DOHH2 (cell line): ENCODE data around the gene ZNF521.

Source experiments
- H3F3A ChIP-seq: fragments of 200-600 bp; sonication (generic), shearing (Covaris generic); 2 replicates; pipeline ENCODE4 v1.6.0; 2016; ENCODE audit warnings: antibody characterized with exemption, mild to moderate bottlenecking; ENCODE audit not compliant: control insufficient read depth, insufficient read depth
- H3K27ac ChIP-seq: fragments of 200-600 bp; sonication (generic); 2 replicates; pipeline ENCODE4 v1.5.1; 2014; ENCODE audit warnings: low read depth, mild to moderate bottlenecking, low read length, moderate library complexity
- H3K27me3 ChIP-seq: fragments of 200-600 bp; sonication (generic); 2 replicates; pipeline ENCODE4 v1.6.1; 2014; ENCODE audit warnings: mild to moderate bottlenecking, low read length, mixed read lengths; ENCODE audit not compliant: control insufficient read depth
- H3K36me3 ChIP-seq: fragments of 200-600 bp; sonication (generic); 2 replicates; pipeline ENCODE4 v1.6.1; 2014; ENCODE audit warnings: mild to moderate bottlenecking, low read length, moderate library complexity, mixed read lengths; ENCODE audit not compliant: control insufficient read depth
- H3K4me1 ChIP-seq: fragments of 200-600 bp; sonication (generic); 2 replicates; pipeline ENCODE4 v1.6.1; 2014; ENCODE audit warnings: mild to moderate bottlenecking, low read length, mixed read lengths; ENCODE audit not compliant: control insufficient read depth
- H3K4me2 ChIP-seq: fragments of 200-600 bp; sonication (generic); 2 replicates; pipeline ENCODE4 v1.6.0; 2014; ENCODE audit warnings: mild to moderate bottlenecking, low read length, moderate library complexity
- H3K4me3 ChIP-seq: fragments of 200-600 bp; sonication (generic); 2 replicates; pipeline ENCODE4 v1.5.1; 2014; ENCODE audit warnings: mild to moderate bottlenecking, low read length, mixed read lengths
- H3K79me2 ChIP-seq: fragments of 200-600 bp; sonication (generic); 2 replicates; pipeline ENCODE4 v1.6.1; 2014; ENCODE audit warnings: mild to moderate bottlenecking, low read length, mixed read lengths; ENCODE audit not compliant: control insufficient read depth
- H3K9me2 ChIP-seq: fragments of 200-600 bp; sonication (generic); replicated peaks from 2 replicates; pipeline ENCODE4 v1.6.1; 2014; ENCODE audit warnings: mild to moderate bottlenecking, low read length, mixed read lengths; ENCODE audit not compliant: control insufficient read depth
- H3K9me3 ChIP-seq: fragments of 200-600 bp; sonication (generic); 2 replicates; pipeline ENCODE4 v1.6.1; 2014; ENCODE audit warnings: antibody characterized with exemption, low read length, mixed read lengths; ENCODE audit not compliant: control insufficient read depth, insufficient read depth
- H4K20me1 ChIP-seq: fragments of 200-600 bp; sonication (generic); 2 replicates; pipeline ENCODE4 v1.6.0; 2014; ENCODE audit warnings: low read depth, mild to moderate bottlenecking, antibody characterized with exemption, low read length, moderate library complexity; ENCODE audit not compliant: control insufficient read depth, insufficient read depth
- CTCF ChIP-seq: fragments of 200-600 bp; sonication (generic); IDR thresholded peaks from one replicate; pipeline ENCODE4 v1.5.1; 2014; ENCODE audit warnings: antibody characterized with exemption, mild to moderate bottlenecking, low read depth, low read length; ENCODE audit not compliant: poor library complexity, severe bottlenecking
- EZH2phosphoT487 ChIP-seq: fragments of 200-600 bp; sonication (generic); IDR thresholded peaks from 2 replicates; pipeline ENCODE4 v1.6.1; 2017; ENCODE audit warnings: borderline replicate concordance, mild to moderate bottlenecking, antibody characterized with exemption, low read length, moderate library complexity, mixed read lengths

The ZNF521 gene

GRCh38 chr18:25136416-25137196 lies 215.4 kb downstream of the ZNF521 start:
- H3F3A ChIP-seq = no peaks in the 10 kb centered on the region
- H3K36me3 ChIP-seq = no peaks in the 10 kb centered on the region
- H3K4me1 ChIP-seq = no peaks in the 10 kb centered on the region
- H3K4me2 ChIP-seq = no peak overlapping the region
- no peak overlapping the region for H3K27ac ChIP-seq
- no peak overlapping the region for H3K4me3 ChIP-seq
- no peaks in the 10 kb centered on the region for H3K27me3 ChIP-seq
- H3K9me3 ChIP-seq = no peaks in the 10 kb centered on the region
- TF ChIP-seq EZH2phosphoT487 = no peak
- TF ChIP-seq CTCF = no peak
- no peaks in the 10 kb centered on the region for H3K79me2 ChIP-seq
- no peaks in the 10 kb centered on the region for H3K9me2 ChIP-seq
- H4K20me1 ChIP-seq = no peaks in the 10 kb centered on the region

GRCh38 chr18:25134861-25135260 lies 217.1 kb downstream of the ZNF521 start:
- no peaks in the 10 kb centered on the region for H3K9me2 ChIP-seq
- H3K9me3 ChIP-seq = no peaks in the 10 kb centered on the region
- H3K27me3 ChIP-seq = no peaks in the 10 kb centered on the region
- H3K79me2 ChIP-seq = no peaks in the 10 kb centered on the region
- H3K4me3 ChIP-seq = no peak overlapping the region
- no peaks in the 10 kb centered on the region for H3K36me3 ChIP-seq
- no peak overlapping the region for H3K27ac ChIP-seq
- H3F3A ChIP-seq = no peaks in the 10 kb centered on the region
- no peak overlapping the region for H3K4me2 ChIP-seq
- H3K4me1 ChIP-seq = no peaks in the 10 kb centered on the region
- no peak for TF ChIP-seq CTCF
- TF ChIP-seq EZH2phosphoT487 = no peak
- H4K20me1 ChIP-seq = no peaks in the 10 kb centered on the region

GRCh38 chr18:25133879-25134278 lies 218.1 kb downstream of the ZNF521 start:
- Histone ChIP-seq H3F3A (no peaks in the 10 kb centered on the region), H3K4me2 (no peak overlapping the region), H3K9me2 (no peaks in the 10 kb centered on the region), H3K36me3 (no peaks in the 10 kb centered on the region), H3K9me3 (no peaks in the 10 kb centered on the region), H3K27ac (no peak overlapping the region), H4K20me1 (no peaks in the 10 kb centered on the region), H3K4me3 (no peak overlapping the region), H3K4me1 (no peaks in the 10 kb centered on the region), H3K27me3 (no peaks in the 10 kb centered on the region), H3K79me2 (no peaks in the 10 kb centered on the region)
- TF ChIP-seq CTCF (no peak), EZH2phosphoT487 (no peak)
